ENCODE results near the gene SYT9.

GRCh38 chr11:7485186-7486097 is 233.7 kb downstream of the SYT9 start, which contains the start of gene OLFML1:
- TF ChIP-seq EZH2 (IDR thresholded peaks at IDR 0.05; ENCODE audit: insufficient read depth, poor library complexity, severe bottlenecking) (no peak), EZH2phosphoT487 (IDR thresholded peaks at IDR 0.05; ENCODE audit: insufficient read depth, low read depth) (no peak)
